MM.1S (cell line): Measurements from ENCODE around the gene FOXJ3.

ENCODE experiments used
- EZH2 ChIP-seq: fragments of 300-600 bp; sonication (generic); optimal IDR thresholded peaks from 2 replicates; pipeline ENCODE3; 2017; ENCODE audit warnings: low read depth, mild to moderate bottlenecking, antibody characterized with exemption, low read length, mixed read lengths
- TF ChIP-seq, protein P1 (sequence below): fragments of 300-600 bp; sonication (generic); IDR thresholded peaks from 2 replicates; pipeline ENCODE4 v1.5.1; 2016; ENCODE audit warnings: antibody characterized with exemption, low read length, mixed read lengths

DNA sequence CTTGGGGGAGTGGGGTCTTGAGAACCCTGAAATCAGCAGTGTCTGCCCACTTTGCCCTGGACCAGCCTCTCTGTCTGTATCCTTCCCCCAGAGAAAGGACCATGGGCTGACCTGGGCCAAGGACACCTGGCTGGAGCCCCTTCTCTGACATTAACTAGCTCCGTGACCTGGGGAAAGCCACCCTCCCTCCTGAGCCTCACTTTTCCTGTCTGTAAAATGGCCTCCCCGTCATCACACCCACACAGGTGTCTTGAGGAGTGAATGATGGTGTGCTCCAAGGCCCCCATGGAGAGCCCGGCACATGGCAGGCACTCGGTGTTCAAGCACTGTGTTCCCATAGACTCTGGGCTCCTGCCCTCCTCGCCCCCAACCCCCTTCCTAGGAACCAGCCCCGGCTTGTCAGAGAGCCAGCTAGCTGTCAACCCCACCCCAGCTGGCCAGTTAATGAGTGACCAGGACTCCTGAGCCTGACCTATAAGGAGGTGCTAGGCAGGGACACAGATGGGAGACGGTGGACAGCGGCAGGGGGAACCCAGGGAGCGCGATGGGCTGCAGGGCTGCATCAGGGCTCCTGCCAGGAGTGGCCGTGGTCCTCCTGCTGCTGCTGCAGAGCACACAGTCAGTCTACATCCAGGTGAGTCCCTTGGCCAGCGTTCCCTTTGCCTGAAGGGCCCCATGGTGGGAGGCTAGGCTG is 182.0 kb downstream of the FOXJ3 start, which contains the start of gene GUCA2B:
- TF ChIP-seq, protein P1, sequence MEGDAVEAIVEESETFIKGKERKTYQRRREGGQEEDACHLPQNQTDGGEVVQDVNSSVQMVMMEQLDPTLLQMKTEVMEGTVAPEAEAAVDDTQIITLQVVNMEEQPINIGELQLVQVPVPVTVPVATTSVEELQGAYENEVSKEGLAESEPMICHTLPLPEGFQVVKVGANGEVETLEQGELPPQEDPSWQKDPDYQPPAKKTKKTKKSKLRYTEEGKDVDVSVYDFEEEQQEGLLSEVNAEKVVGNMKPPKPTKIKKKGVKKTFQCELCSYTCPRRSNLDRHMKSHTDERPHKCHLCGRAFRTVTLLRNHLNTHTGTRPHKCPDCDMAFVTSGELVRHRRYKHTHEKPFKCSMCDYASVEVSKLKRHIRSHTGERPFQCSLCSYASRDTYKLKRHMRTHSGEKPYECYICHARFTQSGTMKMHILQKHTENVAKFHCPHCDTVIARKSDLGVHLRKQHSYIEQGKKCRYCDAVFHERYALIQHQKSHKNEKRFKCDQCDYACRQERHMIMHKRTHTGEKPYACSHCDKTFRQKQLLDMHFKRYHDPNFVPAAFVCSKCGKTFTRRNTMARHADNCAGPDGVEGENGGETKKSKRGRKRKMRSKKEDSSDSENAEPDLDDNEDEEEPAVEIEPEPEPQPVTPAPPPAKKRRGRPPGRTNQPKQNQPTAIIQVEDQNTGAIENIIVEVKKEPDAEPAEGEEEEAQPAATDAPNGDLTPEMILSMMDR: no peak
- TF ChIP-seq EZH2: no peak
